Type B pancreatic cell (in vitro differentiated cells): ENCODE data around the gene SLC22A1. TPM values are rescaled to one million over a fixed set of nuclear protein-coding genes. Genes with fewer than 3 reads are reported as not detected.

Source experiments
- DNase-seq: peaks from one replicate; pipeline ENCODE4 v3.0.0; 2021; ENCODE audit warnings: mixed read lengths; ENCODE audit not compliant: unreplicated experiment; ENCODE audit errors: extremely low spot score
- H3K27ac Mint-ChIP-seq: 2 replicates; pipeline ENCODE4 v1.8.0; 2021; ENCODE audit warnings: mild to moderate bottlenecking, mixed read lengths
- H3K27me3 Mint-ChIP-seq: 2 replicates; pipeline ENCODE4 v1.8.0; 2021; ENCODE audit warnings: mixed read lengths
- H3K36me3 Mint-ChIP-seq: 2 replicates; pipeline ENCODE4 v1.8.0; 2021; ENCODE audit warnings: mixed read lengths
- H3K4me1 Mint-ChIP-seq: one replicate; pipeline ENCODE4 v1.8.0; 2021; ENCODE audit warnings: mixed read lengths; ENCODE audit not compliant: unreplicated experiment
- H3K4me3 Mint-ChIP-seq: 2 replicates; pipeline ENCODE4 v1.8.0; 2021; ENCODE audit warnings: mild to moderate bottlenecking, mixed read lengths
- H3K9me3 Mint-ChIP-seq: 2 replicates; pipeline ENCODE4 v1.8.0; 2021; ENCODE audit warnings: mixed read lengths
- CTCF ChIP-seq: fragments of 200-600 bp; sonication (generic); conservative IDR thresholded peaks from 2 replicates; pipeline ENCODE4 v1.5.0; 2021; ENCODE audit warnings: antibody characterized with exemption, mild to moderate bottlenecking
- long read RNA-seq: library from polyadenylated mRNA; unstranded; transcript quantifications from one replicate; pipeline ENCODE4 v2.0.0, GENCODE V29; 2020
- total RNA-seq: library from RNA; stranded (reverse); gene quantifications from 2 replicates; pipeline ENCODE4 v1.2.1, GENCODE V29; 2021; ENCODE audit warnings: low replicate concordance

Gene SLC22A1
- total RNA-seq = 1.2 and 3.0 TPM in 2 replicates
- long read RNA-seq = 0 reads

DNA sequence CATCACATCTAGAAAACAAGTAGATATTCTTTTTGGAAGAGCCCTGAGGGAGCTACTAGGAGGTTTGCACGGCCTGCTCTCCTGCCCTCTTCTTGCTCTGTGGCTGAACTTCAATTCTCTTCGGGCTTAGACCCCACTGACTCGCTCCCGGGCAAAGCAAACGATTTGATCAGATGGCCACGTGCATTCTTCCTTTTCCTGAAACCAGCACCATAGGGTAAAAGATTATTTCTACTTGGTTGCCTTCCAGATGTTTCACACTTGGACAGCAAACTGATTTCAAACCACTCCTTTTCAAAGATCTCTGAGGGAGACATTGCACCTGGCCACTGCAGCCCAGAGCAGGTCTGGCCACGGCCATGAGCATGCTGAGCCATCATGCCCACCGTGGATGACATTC lies at the start of gene SLC22A1:
SLC22A1 (plus strand) TSS at position 258 of the 400 bp plus-strand sequence; CDS start at position 379, 121 bp downstream.
- no peaks in the 10 kb centered on the region for H3K9me3 Mint-ChIP-seq
- H3K4me3 Mint-ChIP-seq = no peak within 1 kb of the TSS
- no peaks in the 10 kb centered on the region for H3K4me1 Mint-ChIP-seq
- DNase-seq = no peak
- H3K27me3 Mint-ChIP-seq = no peaks in the 10 kb centered on the region
- H3K36me3 Mint-ChIP-seq = peaks cover 12% of the 10 kb centered on the region
- no peak for TF ChIP-seq CTCF
- H3K27ac Mint-ChIP-seq = no peak within 1 kb of the TSS

DNA sequence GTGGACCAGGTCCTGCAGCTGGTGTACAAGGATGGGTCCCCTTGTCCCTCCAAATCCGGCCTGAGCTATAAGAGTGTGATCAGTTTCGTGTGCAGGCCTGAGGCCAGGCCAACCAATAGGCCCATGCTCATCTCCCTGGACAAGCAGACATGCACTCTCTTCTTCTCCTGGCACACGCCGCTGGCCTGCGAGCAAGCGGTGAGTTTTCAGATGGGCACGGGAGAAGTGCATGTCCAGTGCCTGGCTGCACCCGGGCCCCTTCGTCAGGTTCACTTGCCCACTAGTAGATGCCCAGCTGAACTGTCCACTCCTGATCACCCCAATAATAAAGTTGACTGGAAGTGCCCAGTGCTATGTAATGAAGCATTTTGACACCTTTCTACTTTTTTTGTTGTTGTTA lies 48.3 kb upstream of the SLC22A1 start:
- no peak overlapping the region for H3K27ac Mint-ChIP-seq
- TF ChIP-seq CTCF = no peak
- DNase-seq = no peak
- H3K9me3 Mint-ChIP-seq = no peaks in the 10 kb centered on the region
- H3K4me3 Mint-ChIP-seq = no peak overlapping the region
- H3K36me3 Mint-ChIP-seq = peaks cover 45% of the 10 kb centered on the region
- no peaks in the 10 kb centered on the region for H3K4me1 Mint-ChIP-seq
- H3K27me3 Mint-ChIP-seq = no peaks in the 10 kb centered on the region

DNA sequence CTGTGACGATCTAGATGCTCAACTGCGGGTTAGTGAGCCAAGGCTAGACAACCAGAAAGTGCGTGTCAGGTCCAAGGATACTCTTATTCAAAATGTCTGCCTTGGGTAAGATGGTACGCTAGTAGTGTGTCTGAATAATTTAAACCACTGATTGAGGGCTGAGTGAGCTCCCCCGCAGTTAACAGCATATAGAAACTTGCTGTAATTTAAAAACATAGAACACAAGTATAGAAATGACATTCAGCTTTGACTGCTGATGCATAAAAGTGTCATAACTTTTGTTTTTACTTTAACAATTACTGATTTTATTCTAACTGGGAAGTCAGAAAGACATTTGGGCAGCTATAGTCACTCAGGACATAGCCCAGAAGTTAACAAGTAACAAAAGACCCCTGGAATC lies 45.6 kb upstream of the SLC22A1 start:
- Mint-ChIP-seq H3K27me3 (no peaks in the 10 kb centered on the region), H3K27ac (no peak overlapping the region), H3K4me1 (no peaks in the 10 kb centered on the region), H3K36me3 (peaks cover 43% of the 10 kb centered on the region), H3K9me3 (no peaks in the 10 kb centered on the region), H3K4me3 (no peak overlapping the region)
- TF ChIP-seq CTCF = no peak
- DNase-seq = no peak

- no peak overlapping the region for H3K27ac Mint-ChIP-seq
- no peak overlapping the region for H3K4me3 Mint-ChIP-seq
- no peaks in the 10 kb centered on the region for H3K27me3 Mint-ChIP-seq
- no peaks in the 10 kb centered on the region for H3K4me1 Mint-ChIP-seq
- DNase-seq = no peak
- H3K36me3 Mint-ChIP-seq = peaks cover 48% of the 10 kb centered on the region
- H3K9me3 Mint-ChIP-seq = no peaks in the 10 kb centered on the region
- no peak for TF ChIP-seq CTCF
Measured at GRCh38 chr6:160077024-160077423, 44.6 kb upstream of the SLC22A1 start.

GRCh38 chr6:160077526-160077925 lies 44.1 kb upstream of the SLC22A1 start:
- peaks cover 46% of the 10 kb centered on the region for H3K36me3 Mint-ChIP-seq
- H3K4me1 Mint-ChIP-seq = no peaks in the 10 kb centered on the region
- H3K27me3 Mint-ChIP-seq = no peaks in the 10 kb centered on the region
- no peak for DNase-seq
- H3K27ac Mint-ChIP-seq = no peak overlapping the region
- H3K4me3 Mint-ChIP-seq = no peak overlapping the region
- no peak for TF ChIP-seq CTCF
- H3K9me3 Mint-ChIP-seq = no peaks in the 10 kb centered on the region
